Gastroesophageal sphincter (tissue), 4 donors: ENCODE data around the gene APOBR. TPM values are rescaled to one million over a fixed set of nuclear protein-coding genes. Genes with fewer than 3 reads are reported as not detected.

Experiments used
- ATAC-seq: fragments of 150-250 bp; one replicate; pipeline ENCODE4 v1.9.1; 2016; ENCODE audit warnings: mild to moderate bottlenecking, moderate library complexity
- H3K27ac ChIP-seq, 4 donors: fragments of 200-600 bp; sonication (generic) in 3 of 4; 1 replicate in 3 of 4; 2 replicates in 1 of 4; pipeline ENCODE4 v1.5.1; 2016 to 2019
- H3K27me3 ChIP-seq: fragments of 200-600 bp; sonication (generic); one replicate; pipeline ENCODE4 v1.5.1; 2019
- H3K36me3 ChIP-seq, 2 donors: fragments of 200-600 bp; sonication (generic); one replicate each; pipeline ENCODE4 v1.5.1; 2019; ENCODE audit warnings: control low read depth in 1 of 2
- H3K4me1 ChIP-seq, 3 donors: fragments of 200-600 bp; sonication (generic); 1 replicate in 2 of 3; 2 replicates in 1 of 3; pipeline ENCODE4 v1.5.1; 2016 to 2019; ENCODE audit warnings: control low read depth in 2 of 3
- H3K4me3 ChIP-seq, 2 donors: fragments of 200-600 bp; sonication (generic); one replicate each; pipeline ENCODE4 v1.5.1; 2019; ENCODE audit warnings: mild to moderate bottlenecking in 1 of 2, moderate library complexity in 1 of 2
- H3K9me3 ChIP-seq, 3 donors: fragments of 200-600 bp; sonication (generic); one replicate each; pipeline ENCODE4 v1.5.1; 2017 to 2019; ENCODE audit warnings: control low read depth in 2 of 3
- CTCF ChIP-seq, 4 experiments: fragments of 200-600 bp in 2 of 4; fragments of 450-650 bp in 2 of 4; sonication (generic) in 1 of 4; IDR thresholded peaks; one replicate each; pipeline ENCODE4 v1.5.1; 2017 to 2019; ENCODE audit warnings: antibody characterized with exemption in 4 of 4, mild to moderate bottlenecking in 2 of 4, moderate library complexity in 2 of 4
- EP300 ChIP-seq: sonication (generic); formaldehyde crosslinking; IDR thresholded peaks from one replicate; pipeline ENCODE4 v1.6.1; 2017; ENCODE audit warnings: antibody characterized with exemption, mild to moderate bottlenecking
- POLR2A ChIP-seq, 2 donors: fragments of 450-650 bp; IDR thresholded peaks; one replicate each; pipeline ENCODE4 v1.6.1; 2017; ENCODE audit warnings: antibody characterized with exemption in 2 of 2, mild to moderate bottlenecking in 2 of 2, moderate library complexity in 1 of 2
- POLR2AphosphoS5 ChIP-seq: sonication (generic); formaldehyde crosslinking; IDR thresholded peaks from one replicate; pipeline ENCODE4 v1.6.1; 2017; ENCODE audit warnings: antibody characterized with exemption
- WGBS, 2 donors: methylation state at CpG; one replicate each; pipeline ENCODE4 v1.1.5; 2018; ENCODE audit warnings: low coverage in 1 of 2; 5-methylcytosine and 5-hydroxymethylcytosine counted together
- total RNA-seq, 4 donors: library from RNA; depleted of rRNA; stranded (reverse); fragments of >200 nt; gene quantifications; one replicate each; pipeline ENCODE4 v1.1.0, GENCODE V29; 2016

The APOBR gene
- total RNA-seq, 4 donors from 2014 or later: 1.2 to 3.1 (median 1.5) TPM

GRCh38 chr16:28548306-28548802 is 53.9 kb downstream of the APOBR start:
- peaks cover 0 to 6% (median 0%) of the 10 kb centered on the region in 3 donors for H3K4me1 ChIP-seq
- TF ChIP-seq CTCF (IDR thresholded peaks at IDR 0.05) (no peak), POLR2AphosphoS5 (no peak), EP300 (no peak), POLR2A (IDR thresholded peaks at IDR 0.05) (no peak)
- no peak overlapping the region for H3K4me3 ChIP-seq
- WGBS, 2 donors: 73 to 89% methylated on average over 3 to 4 of the region's 14 CpGs
- H3K27me3 ChIP-seq: peaks cover 5% of the 10 kb centered on the region
- no peaks in the 10 kb centered on the region for H3K9me3 ChIP-seq
- ATAC-seq: no peak
- no peaks in the 10 kb centered on the region for H3K36me3 ChIP-seq
- H3K27ac ChIP-seq: no peak overlapping the region

Other genes starting within 250 kb of the APOBR start
- under 1 TPM in 1 of 4 donors, not detected in 3; 0.16 TPM for gene SBK1, start 202.1 kb upstream of the APOBR start, total RNA-seq
- 1 to 10 TPM in 2 of 4 donors, not detected in 2; 1.1 to 2.8 TPM for gene NPIPB6, start 131.1 kb upstream of the APOBR start, total RNA-seq
- 100 to 1,000 TPM in 3 of 4 donors, 10 to 100 TPM in 1; 96.5 to 180 (median 105) TPM for gene EIF3CL, start 90.8 kb upstream of the APOBR start, total RNA-seq
- under 1 TPM in 1 of 4 donors, not detected in 3; 0.25 TPM for gene NPIPB7, start 22.3 kb upstream of the APOBR start, total RNA-seq
- gene CLN3, start 2.6 kb upstream of the APOBR start, total RNA-seq: 10 to 100 TPM; 14.0 to 21.8 (median 18.2) TPM
- gene IL27, start 12.2 kb downstream of the APOBR start, total RNA-seq: not detected
- gene NUPR1, start 44.3 kb downstream of the APOBR start, total RNA-seq: 10 to 100 TPM; 32.8 to 52.8 (median 41.1) TPM
- 10 to 100 TPM; 20.3 to 45.1 (median 35.3) TPM for gene SGF29, start 59.3 kb downstream of the APOBR start, total RNA-seq
- 1 to 10 TPM in 1 of 4 donors, under 1 TPM in 1, not detected in 2; 0.27 to 1.2 TPM for gene SULT1A2, start 102.4 kb downstream of the APOBR start, total RNA-seq
- gene SULT1A1, start 115.4 kb downstream of the APOBR start, total RNA-seq: 10 to 100 TPM in 2 of 4 donors, 1 to 10 TPM in 2; 3.3 to 21.1 (median 9.4) TPM
- not detected for gene NPIPB8, start 143.4 kb downstream of the APOBR start, total RNA-seq
- 100 to 1,000 TPM in 3 of 4 donors, 10 to 100 TPM in 1; 95.7 to 301 (median 173) TPM for gene EIF3C, start 216.8 kb downstream of the APOBR start, total RNA-seq